Endothelial cell of umbilical vein (primary cell): ENCODE measurements around the gene RDH5. TPM values are rescaled to one million over a fixed set of nuclear protein-coding genes. Genes with fewer than 3 reads are reported as not detected.

ENCODE experiments used
- BruUV-seq: library from RNA; stranded (reverse); fragments of 400-500 nt; replicated peaks from 2 replicates; lab custom pipeline; 2021; lab: Mats Ljungman, UMichigan
- CTCF ChIA-PET: fragments of 300-600, 350-600 bp; sonication (Branson Sonifier 250); formaldehyde crosslinking; loops from one replicate; lab custom pipeline; 2021; ENCODE audit warnings: antibody characterized with exemption, inconsistent platforms; lab: Charles Lee
- POLR2A ChIA-PET: fragments of 300-600, 350-600 bp; sonication (Branson Sonifier 250); formaldehyde crosslinking; loops from one replicate; lab custom pipeline; 2021; ENCODE audit warnings: antibody characterized with exemption, inconsistent platforms; lab: Charles Lee
- DNase-seq: peaks from one replicate; pipeline ENCODE4 v3.0.0-alpha.2; 2011; ENCODE audit warnings: low read depth, low spot score
- FAIRE-seq: peaks from 2 replicates; lab custom pipeline; 2011; peaks lifted over from hg19 to GRCh38; lab: Jason Lieb, UNC
- H2AFZ ChIP-seq: 2 replicates; pipeline ENCODE4 v1.6.0; 2012; ENCODE audit warnings: low read depth, low read length, control low read depth, inconsistent platforms
- H3K27ac ChIP-seq: 2 replicates; pipeline ENCODE4 v1.5.1; 2011; ENCODE audit warnings: low read depth, mild to moderate bottlenecking, control low read depth, low read length, moderate library complexity; ENCODE audit not compliant: insufficient read depth
- H3K27me3 ChIP-seq, 2 experiments: 2 replicates each; pipeline versions ENCODE4 v1.6.0 to v1.6.1; 2011; ENCODE audit warnings: low read length in 2 of 2, mixed read lengths in 1 of 2; ENCODE audit not compliant: control insufficient read depth in 2 of 2, insufficient read depth in 2 of 2
- H3K36me3 ChIP-seq, 2 experiments: 2 replicates in 1 of 2; 3 replicates in 1 of 2; pipeline ENCODE4 v1.5.1; 2011; ENCODE audit warnings: low read length in 2 of 2, mild to moderate bottlenecking in 1 of 2, moderate library complexity in 1 of 2; ENCODE audit not compliant: control insufficient read depth in 2 of 2, insufficient read depth in 2 of 2; ENCODE audit errors: extremely low read depth in 1 of 2
- H3K4me1 ChIP-seq: 3 replicates; pipeline ENCODE4 v1.5.1; 2011; ENCODE audit warnings: mild to moderate bottlenecking, low read length; ENCODE audit not compliant: control insufficient read depth, insufficient read depth; ENCODE audit errors: extremely low read depth
- H3K4me2 ChIP-seq: 2 replicates; pipeline ENCODE4 v1.6.1; 2011; ENCODE audit warnings: low read length, control low read depth, mixed read lengths; ENCODE audit not compliant: insufficient read depth
- H3K4me3 ChIP-seq, 3 experiments: fragments of 200-600 bp in 1 of 3; sonication (generic), shearing (Covaris generic) in 1 of 3; replicated peaks in 1 of 3; 2 replicates each; pipeline ENCODE4 v1.5.1; 2011 to 2016; ENCODE audit warnings: control low read depth in 3 of 3, low read length in 3 of 3, mild to moderate bottlenecking in 2 of 3, inconsistent platforms in 1 of 3, low read depth in 1 of 3, moderate library complexity in 1 of 3; ENCODE audit not compliant: insufficient read depth in 1 of 3
- H3K79me2 ChIP-seq: 2 replicates; pipeline ENCODE4 v1.6.0; 2012; ENCODE audit warnings: low read length, inconsistent platforms; ENCODE audit not compliant: control insufficient read depth, insufficient read depth
- H3K9ac ChIP-seq: replicated peaks from 2 replicates; pipeline ENCODE3; 2011; ENCODE audit warnings: low read length, control low read depth; ENCODE audit not compliant: insufficient read depth; ENCODE audit errors: extremely low read depth
- H3K9me1 ChIP-seq: replicated peaks from 3 replicates; pipeline ENCODE4 v1.6.0; 2011; ENCODE audit warnings: mild to moderate bottlenecking, low read length; ENCODE audit not compliant: control insufficient read depth, insufficient read depth; ENCODE audit errors: extremely low read depth
- H3K9me3 ChIP-seq: replicated peaks from 2 replicates; pipeline ENCODE4 v1.5.1; 2012; ENCODE audit warnings: low read length, inconsistent platforms; ENCODE audit not compliant: control insufficient read depth, insufficient read depth
- H4K20me1 ChIP-seq: replicated peaks from 2 replicates; pipeline ENCODE3; 2011; ENCODE audit warnings: mild to moderate bottlenecking, low read length; ENCODE audit not compliant: control insufficient read depth, insufficient read depth; ENCODE audit errors: extremely low read depth
- EZH2 ChIP-seq: IDR thresholded peaks from 2 replicates; pipeline ENCODE4 v1.6.1; 2012; ENCODE audit warnings: borderline replicate concordance, low read depth, mild to moderate bottlenecking, moderate library complexity, low read length, inconsistent platforms; ENCODE audit not compliant: severe bottlenecking
- FOS ChIP-seq: IDR thresholded peaks from 2 replicates; pipeline ENCODE4 v1.6.1; 2011; ENCODE audit warnings: mild to moderate bottlenecking, low read length, moderate library complexity, borderline replicate concordance; ENCODE audit not compliant: insufficient read depth
- GATA2 ChIP-seq: IDR thresholded peaks from 2 replicates; pipeline ENCODE4 v1.7.0; 2011; ENCODE audit warnings: low read depth, mild to moderate bottlenecking, moderate library complexity, mixed read lengths, low read length; ENCODE audit not compliant: insufficient read length, insufficient read depth
- JUN ChIP-seq: IDR thresholded peaks from 2 replicates; pipeline ENCODE4 v1.6.1; 2011; ENCODE audit warnings: borderline replicate concordance, low read depth; ENCODE audit not compliant: insufficient read length, insufficient read depth
- MAX ChIP-seq: IDR thresholded peaks from 2 replicates; pipeline ENCODE4 v1.6.1; 2011; ENCODE audit not compliant: insufficient read depth, insufficient read length
- MYC ChIP-seq: IDR thresholded peaks from one replicate; pipeline ENCODE4 v1.6.1; 2011; ENCODE audit warnings: mild to moderate bottlenecking, low read depth, low read length
- POLR2A ChIP-seq: IDR thresholded peaks from 2 replicates; pipeline ENCODE4 v1.6.1; 2012; ENCODE audit warnings: low read depth, mild to moderate bottlenecking, control low read depth, low read length
- POLR2AphosphoS5 ChIP-seq: IDR thresholded peaks from 2 replicates; pipeline ENCODE4 v1.6.1; 2012; ENCODE audit warnings: low read depth, mild to moderate bottlenecking, control low read depth, low read length, moderate library complexity; ENCODE audit not compliant: insufficient read depth
- dilution Hi-C: fragments of 300-500 bp; cut with MboI; formaldehyde crosslinking; loops from one replicate; pipeline ENCODE4 v1.15.0; 2019; ENCODE audit warnings: low sequenced_read_pairs; ENCODE audit not compliant: extremely low pct_ligation_motif_present
- intact Hi-C: fragments of 100-400 bp; cut with micrococcal nuclease; formaldehyde crosslinking; loops from one replicate; pipeline ENCODE4 v1.10.0; 2022
- polyA plus RNA-seq, 4 experiments: library from polyadenylated mRNA; depleted of rRNA in 3 of 4; stranded (reverse) in 3 of 4; unstranded in 1 of 4; fragments of >200 nt; gene quantifications; 2 replicates each; pipeline versions ENCODE4 v1.2.1 to v1.2.3, GENCODE V29; 2011 to 2012; ENCODE audit warnings: missing spikeins in 1 of 4
- total RNA-seq: library from RNA; stranded (reverse); gene quantifications from 2 replicates; pipeline ENCODE4 v1.2.3, GENCODE V29; 2021
- TF ChIP-seq, protein P1 (sequence below), 2 donors: IDR thresholded peaks; 1 replicate in 1 of 2; 2 replicates in 1 of 2; pipeline ENCODE4 v1.5.1; 2011; ENCODE audit warnings: low read length in 2 of 2, mild to moderate bottlenecking in 2 of 2, moderate library complexity in 2 of 2, control low read depth in 1 of 2, inconsistent platforms in 1 of 2, low read depth in 1 of 2; ENCODE audit not compliant: insufficient read depth in 1 of 2; ENCODE audit errors: extremely low read depth in 1 of 2

Gene RDH5
- total and polyA plus RNA-seq, 2 donors (not counting 3 experiments of a cell fraction or from before 2014, with no cell fraction given) = 2.7 to 3.7 TPM

DNA sequence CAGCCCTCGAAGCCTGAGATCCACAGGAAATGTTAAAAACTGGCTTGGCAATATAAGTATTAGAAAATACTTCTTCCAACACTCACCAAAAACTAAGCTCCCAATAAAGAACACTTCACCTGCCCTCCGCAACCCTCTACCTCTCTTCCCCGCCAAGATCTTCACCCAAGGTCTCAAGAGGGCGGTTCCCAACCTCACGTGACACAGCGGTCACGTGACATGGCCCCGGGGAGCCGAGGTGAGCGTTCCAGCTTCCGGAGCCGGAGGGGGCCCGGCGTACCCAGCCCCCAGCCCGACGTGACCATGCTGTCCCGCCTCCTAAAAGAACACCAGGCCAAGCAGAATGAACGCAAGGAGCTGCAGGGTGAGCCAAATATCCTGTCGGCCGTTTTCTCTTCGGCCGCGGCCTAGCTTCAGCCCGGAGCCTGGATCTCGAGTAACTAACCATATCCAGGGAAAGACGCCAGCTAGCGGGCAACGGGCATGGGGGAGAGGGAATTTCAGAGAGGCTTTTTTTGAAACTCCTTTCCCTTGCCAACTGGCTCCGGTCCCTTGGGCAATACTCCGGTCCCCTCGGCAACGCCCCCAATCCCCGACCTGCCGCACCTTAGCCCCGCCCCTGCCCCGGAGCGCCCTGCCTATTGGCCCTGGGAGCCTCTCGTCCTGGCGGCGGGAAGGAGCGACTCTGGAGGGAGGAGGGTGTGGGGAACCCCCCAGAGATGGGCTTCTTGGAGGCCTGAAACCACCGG, 4.2 kb upstream of the RDH5 start, which contains the start of gene BLOC1S1:
Gene BLOC1S1 (plus strand): TSS at position 214 of the 749 bp plus-strand sequence. CDS start 6 bp downstream, at position 220.
- FAIRE-seq = peak; percentile 90

More for the DNA sequence above, 4.2 kb upstream of the RDH5 start, which contains the start of gene BLOC1S1:
- intact Hi-C loops = no loop called here
- Histone ChIP-seq H4K20me1 (no peaks in the 10 kb centered on the region), H3K9me1 (no peaks in the 10 kb centered on the region), H2AFZ (peak within 1 kb of the TSS; percentile 97), H3K27ac (peak within 1 kb of the TSS; percentile 83), H3K79me2 (no peaks in the 10 kb centered on the region), H3K4me2 (peak within 1 kb of the TSS; percentile 87), H3K27me3 (peaks cover 11 to 17% of the 10 kb centered on the region in 2 experiments), H3K36me3 (no peaks in the 10 kb centered on the region), H3K9ac (peak within 1 kb of the TSS; percentile 89), H3K4me3 (peak within 1 kb of the TSS; percentile 66 to 94 (median 82)), H3K9me3 (no peaks in the 10 kb centered on the region), H3K4me1 (peaks cover 24% of the 10 kb centered on the region)
- TSS peak; percentile 43 for BruUV-seq
- TF ChIP-seq MAX = peak; percentile 94
- TF ChIP-seq MYC = no peak
- TF ChIP-seq GATA2 = no peak
- TF ChIP-seq, protein P1, sequence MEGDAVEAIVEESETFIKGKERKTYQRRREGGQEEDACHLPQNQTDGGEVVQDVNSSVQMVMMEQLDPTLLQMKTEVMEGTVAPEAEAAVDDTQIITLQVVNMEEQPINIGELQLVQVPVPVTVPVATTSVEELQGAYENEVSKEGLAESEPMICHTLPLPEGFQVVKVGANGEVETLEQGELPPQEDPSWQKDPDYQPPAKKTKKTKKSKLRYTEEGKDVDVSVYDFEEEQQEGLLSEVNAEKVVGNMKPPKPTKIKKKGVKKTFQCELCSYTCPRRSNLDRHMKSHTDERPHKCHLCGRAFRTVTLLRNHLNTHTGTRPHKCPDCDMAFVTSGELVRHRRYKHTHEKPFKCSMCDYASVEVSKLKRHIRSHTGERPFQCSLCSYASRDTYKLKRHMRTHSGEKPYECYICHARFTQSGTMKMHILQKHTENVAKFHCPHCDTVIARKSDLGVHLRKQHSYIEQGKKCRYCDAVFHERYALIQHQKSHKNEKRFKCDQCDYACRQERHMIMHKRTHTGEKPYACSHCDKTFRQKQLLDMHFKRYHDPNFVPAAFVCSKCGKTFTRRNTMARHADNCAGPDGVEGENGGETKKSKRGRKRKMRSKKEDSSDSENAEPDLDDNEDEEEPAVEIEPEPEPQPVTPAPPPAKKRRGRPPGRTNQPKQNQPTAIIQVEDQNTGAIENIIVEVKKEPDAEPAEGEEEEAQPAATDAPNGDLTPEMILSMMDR (IDR thresholded peaks at IDR 0.05; ENCODE audit: extremely low read depth in 1 of 2, insufficient read depth in 1 of 2, low read depth in 1 of 2, low read length in 2 of 2) = no peak
- no peak for TF ChIP-seq FOS
- peak; percentile 63 for TF ChIP-seq POLR2AphosphoS5
- TF ChIP-seq JUN = no peak
- TF ChIP-seq EZH2 = no peak
- no peak for TF ChIP-seq POLR2A
- POLR2A ChIA-PET = no interaction called here
- CTCF ChIA-PET = interaction anchor here (0.6 to 11.1 kb wide), 8 partner anchors 9 to 1391 kb away, joined by 3 to 151 read pairs (median 3); partner anchors contain the start of genes CD63, COPZ1, ITGA7 and SMARCC2
- dilution Hi-C loops = no loop called here
- DNase-seq = peak; percentile 84
